HG03354 (cell line): ENCODE measurements around the gene CHRNB2.

Experiments used
- ATAC-seq: cut with Tn5 transposase; IDR thresholded peaks from one replicate; pipeline ENCODE4 v1.9.1; 2021; ENCODE audit warnings: mild to moderate bottlenecking; ENCODE audit not compliant: unreplicated experiment, poor library complexity, severe bottlenecking

The CHRNB2 gene

GRCh38 chr1:154551474-154551873 is 16.1 kb upstream of the CHRNB2 start:
- ATAC-seq: no peak

GRCh38 chr1:154552036-154552435 is 15.5 kb upstream of the CHRNB2 start:
- no peak for ATAC-seq

- no peak for ATAC-seq
Measured at GRCh38 chr1:154553056-154554030, 14.2 kb upstream of the CHRNB2 start.

DNA sequence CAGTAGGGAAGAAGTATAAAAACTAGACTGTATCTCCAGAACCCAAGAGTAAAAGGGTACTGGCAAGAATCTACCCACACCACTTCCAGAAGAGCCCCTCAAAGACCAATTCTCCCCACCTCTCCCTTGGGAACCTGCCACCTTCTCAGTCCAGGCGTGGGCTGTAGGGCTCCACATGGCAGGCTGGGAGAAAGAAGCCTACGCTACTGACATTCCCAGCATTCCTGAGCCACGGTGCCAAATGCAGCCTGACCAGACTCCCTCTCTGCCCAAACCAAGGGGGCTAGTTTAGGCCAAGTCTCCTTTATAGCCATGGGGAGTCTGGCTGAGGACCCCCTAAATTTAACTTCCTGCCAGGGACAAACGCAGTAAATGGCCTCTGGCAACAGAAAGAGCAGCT is 11.2 kb upstream of the CHRNB2 start:
- ATAC-seq: no peak

DNA sequence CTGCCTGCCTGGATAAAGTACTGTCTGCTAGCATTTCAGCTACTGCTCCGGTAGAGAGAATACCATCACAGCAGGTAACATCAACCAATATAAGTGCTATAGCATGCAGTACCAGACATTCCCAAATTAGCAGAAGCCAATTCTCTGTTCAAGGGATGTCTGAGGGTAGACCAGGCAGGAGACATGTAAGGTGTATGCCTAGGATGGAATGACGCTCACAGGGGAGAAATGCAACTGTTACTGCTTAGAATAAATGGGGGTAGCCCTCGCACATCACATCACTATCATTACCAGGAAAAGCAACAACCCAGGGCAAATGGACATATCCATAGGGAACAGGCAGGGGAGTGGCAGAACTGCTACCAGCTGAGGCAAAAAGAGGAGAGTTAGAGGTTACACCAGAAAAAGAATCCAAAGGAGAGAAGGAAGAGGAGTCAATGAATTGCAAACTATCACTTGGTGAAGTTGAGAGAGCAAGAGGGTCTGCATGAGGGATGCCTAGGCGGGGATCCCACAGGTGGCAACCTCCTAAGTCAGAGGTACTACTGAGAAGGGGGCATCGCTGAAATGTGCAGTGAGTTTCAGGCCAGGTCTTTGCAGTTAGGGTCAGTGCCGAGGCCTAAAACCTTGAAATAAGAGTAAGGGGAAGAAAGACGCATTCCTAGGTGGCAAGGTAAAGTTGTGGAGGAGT is 10.2 kb upstream of the CHRNB2 start:
- no peak for ATAC-seq

DNA sequence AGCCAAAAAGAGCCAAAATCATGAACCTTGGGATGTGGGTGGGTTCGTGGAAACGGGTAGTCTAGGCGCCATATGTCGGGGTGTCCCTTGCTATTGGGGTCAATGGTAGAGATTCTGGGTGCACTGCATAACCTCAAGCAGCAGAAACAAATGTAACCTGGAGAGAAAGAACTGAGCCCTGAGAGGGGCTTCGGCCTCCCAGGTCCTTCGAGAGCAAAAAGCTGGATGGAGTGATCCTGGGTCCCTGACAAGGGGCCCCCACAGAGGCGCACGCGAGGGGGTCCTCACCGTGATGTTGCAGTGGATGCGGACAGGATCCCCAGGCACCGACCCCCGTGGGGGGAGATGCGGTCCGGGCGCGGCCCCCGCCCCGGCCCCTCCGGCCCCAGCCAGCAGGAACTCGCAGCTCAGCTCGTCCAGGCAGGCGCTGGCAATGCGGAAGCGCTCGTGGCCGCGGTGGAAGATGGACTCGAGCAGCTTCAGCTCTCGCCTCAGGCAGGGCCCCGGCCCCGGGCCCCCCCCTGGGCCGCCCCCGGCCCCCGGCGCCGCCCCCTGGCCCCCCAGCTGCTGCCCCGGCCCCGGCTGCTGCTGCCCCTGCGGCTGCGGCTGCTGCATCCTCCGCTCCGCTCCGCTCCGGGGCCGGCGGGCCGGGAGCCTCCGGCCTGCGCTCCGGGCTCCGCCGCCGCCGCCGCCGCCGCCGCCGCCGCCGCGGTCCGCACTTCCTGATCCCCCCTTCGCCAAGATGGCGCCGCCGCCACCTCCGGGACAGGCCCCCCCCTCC is 9.4 kb upstream of the CHRNB2 start, which contains the start of gene UBE2Q1:
UBE2Q1 (minus strand) TSS at position 724 of the 781 bp plus-strand sequence; CDS start at position 615, 109 bp downstream.
- ATAC-seq: peak; percentile 19

GRCh38 chr1:154558720-154559465 is 8.7 kb upstream of the CHRNB2 start:
- ATAC-seq: peak; percentile 87

- peak; percentile 48 for ATAC-seq
Measured at GRCh38 chr1:154559466-154560044, 8.0 kb upstream of the CHRNB2 start.

- ATAC-seq: no peak
Measured at GRCh38 chr1:154565876-154566275, 1.7 kb upstream of the CHRNB2 start.

GRCh38 chr1:154568157-154568815 is 708 bp downstream of the CHRNB2 start:
- no peak for ATAC-seq

DNA sequence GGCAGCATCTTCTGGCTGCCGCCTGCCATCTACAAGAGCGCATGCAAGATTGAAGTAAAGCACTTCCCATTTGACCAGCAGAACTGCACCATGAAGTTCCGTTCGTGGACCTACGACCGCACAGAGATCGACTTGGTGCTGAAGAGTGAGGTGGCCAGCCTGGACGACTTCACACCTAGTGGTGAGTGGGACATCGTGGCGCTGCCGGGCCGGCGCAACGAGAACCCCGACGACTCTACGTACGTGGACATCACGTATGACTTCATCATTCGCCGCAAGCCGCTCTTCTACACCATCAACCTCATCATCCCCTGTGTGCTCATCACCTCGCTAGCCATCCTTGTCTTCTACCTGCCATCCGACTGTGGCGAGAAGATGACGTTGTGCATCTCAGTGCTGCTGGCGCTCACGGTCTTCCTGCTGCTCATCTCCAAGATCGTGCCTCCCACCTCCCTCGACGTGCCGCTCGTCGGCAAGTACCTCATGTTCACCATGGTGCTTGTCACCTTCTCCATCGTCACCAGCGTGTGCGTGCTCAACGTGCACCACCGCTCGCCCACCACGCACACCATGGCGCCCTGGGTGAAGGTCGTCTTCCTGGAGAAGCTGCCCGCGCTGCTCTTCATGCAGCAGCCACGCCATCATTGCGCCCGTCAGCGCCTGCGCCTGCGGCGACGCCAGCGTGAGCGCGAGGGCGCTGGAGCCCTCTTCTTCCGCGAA is 3.8 kb downstream of the CHRNB2 start:
- ATAC-seq: no peak

- no peak for ATAC-seq
Measured at GRCh38 chr1:154571964-154572288, 4.3 kb downstream of the CHRNB2 start.

GRCh38 chr1:154572468-154573167 is 5.0 kb downstream of the CHRNB2 start:
- no peak for ATAC-seq

DNA sequence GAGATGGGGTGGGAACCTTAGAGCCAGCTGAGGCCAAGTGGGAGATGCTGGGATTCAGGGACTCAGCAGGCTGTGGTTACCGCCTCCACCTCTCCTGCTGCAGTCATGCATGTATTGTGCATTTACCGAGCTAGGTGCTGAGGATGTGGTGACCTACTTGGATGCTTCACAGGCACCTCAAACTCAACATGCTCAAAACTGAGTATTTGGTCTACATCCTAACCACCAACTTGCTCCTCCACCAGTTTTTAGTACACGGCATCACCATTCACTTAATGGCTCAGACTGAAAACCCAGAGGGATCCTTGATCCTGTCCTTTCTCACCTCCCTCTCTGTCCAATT is 5.6 kb downstream of the CHRNB2 start:
- ATAC-seq: no peak

DNA sequence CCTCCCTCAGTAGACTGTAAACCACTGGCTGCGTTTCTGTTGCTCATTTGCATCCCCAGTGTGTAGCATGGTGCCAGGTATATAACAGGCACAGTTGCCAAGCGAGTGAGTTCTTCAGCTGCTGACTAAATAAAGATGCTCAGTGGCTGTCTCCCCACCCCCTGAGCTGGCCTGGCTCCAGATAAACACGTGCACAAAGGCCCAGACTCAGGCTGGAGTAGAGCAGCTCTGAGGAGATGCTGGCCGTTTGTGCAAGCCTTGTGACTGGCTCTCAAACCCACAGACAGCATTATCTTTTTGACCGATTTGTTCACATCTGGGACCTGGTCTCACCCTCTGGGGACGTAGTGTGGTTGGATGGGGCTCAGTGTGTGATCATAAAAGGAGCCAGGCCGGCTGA is 7.1 kb downstream of the CHRNB2 start:
- ATAC-seq: no peak

DNA sequence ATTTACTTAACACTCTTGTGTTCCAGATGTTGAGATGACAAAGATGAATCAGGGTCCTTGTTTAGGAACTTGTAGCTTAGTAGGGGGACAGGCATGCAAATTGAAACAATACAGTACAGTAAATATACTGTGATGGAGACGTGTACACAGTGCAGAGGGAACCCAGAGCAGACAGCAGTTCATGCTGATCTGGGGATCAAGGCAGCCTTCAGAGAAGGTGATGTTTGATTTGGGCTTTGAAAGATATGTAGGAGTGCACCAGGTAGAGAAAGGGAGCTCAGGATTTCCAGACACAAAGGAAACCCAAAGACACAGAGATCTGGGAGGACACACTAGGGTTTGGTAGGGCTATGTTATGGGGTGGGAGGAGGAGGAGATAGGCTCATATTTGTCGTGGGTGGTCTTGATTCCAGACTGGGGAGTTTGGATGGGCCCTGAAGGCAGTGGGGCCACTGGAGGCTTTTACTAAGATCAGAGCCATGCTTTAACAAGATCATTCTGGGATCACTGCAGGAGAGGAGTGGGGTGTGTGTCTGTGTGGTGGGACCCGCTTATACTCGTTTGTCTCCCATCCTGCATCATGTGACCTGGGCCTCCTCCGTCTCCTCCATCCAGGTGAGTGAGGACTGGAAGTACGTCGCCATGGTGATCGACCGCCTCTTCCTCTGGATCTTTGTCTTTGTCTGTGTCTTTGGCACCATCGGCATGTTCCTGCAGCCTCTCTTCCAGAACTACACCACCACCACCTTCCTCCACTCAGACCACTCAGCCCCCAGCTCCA is 7.8 kb downstream of the CHRNB2 start:
- ATAC-seq: no peak
